ENCODE results near the gene SYNJ2. TPM values are rescaled to one million over a fixed set of nuclear protein-coding genes. Genes with fewer than 3 reads are reported as not detected.

Gene SYNJ2
- polyA plus RNA-seq, 6 donors from 2014 or later = 2.4 to 9.5 (median 4.7) TPM

DNA sequence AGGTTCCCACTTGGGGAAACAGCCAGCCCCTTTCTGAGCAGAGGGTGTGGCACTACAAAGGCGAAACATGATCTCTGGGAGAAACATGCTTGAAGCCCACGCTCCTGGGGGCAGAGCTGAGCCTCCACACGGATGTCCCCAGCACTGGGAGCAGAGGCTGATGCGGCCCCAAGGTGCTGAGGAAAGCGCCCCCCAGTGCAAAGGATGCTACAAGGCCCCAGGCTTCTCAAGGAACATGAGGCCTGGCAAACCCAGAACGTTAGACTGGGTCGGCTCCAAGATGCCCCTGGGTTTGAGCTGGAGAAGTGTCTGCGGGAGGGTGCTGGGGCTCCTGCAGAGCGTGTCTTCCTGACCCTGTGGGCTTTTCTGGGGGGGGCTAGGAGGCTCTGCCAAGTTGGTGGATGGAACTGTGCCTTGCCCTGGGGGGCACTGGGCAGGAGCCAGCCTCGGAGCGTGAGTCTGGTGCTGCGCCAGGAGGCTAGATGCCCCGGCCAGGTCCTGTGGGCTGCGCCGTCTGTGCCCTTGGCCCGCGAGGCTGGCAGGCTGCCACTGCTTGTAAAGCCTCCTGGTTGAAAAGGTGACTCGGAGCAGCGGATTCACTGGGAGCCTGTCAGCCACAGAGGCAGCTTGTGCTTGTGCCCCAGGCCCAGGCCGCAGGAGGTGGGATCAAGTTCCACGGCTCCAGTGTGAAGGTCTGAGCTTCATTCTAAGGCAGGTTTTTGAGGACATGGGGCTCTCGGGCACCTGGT is 8.1 kb downstream of the SYNJ2 start:
- peak overlapping the region in 7 of 8 donors; percentile 76 to 91 (median 87) for H3K4me3 Mint-ChIP-seq
- peaks cover 0 to 2% (median 0%) of the 10 kb centered on the region in 7 donors for H3K9me3 Mint-ChIP-seq
- DNase-seq (no peak), ATAC-seq (ENCODE audit: low read depth in 2 of 2) (no peak)
- peaks cover 15 to 23% (median 17%) of the 10 kb centered on the region in 3 donors for H3K4me1 Mint-ChIP-seq
- H3K27ac Mint-ChIP-seq = peak overlapping the region in 2 of 6 donors; percentile 62 to 88
- no peaks in the 10 kb centered on the region for H3K27me3 Mint-ChIP-seq
- no peaks in the 10 kb centered on the region for H3K36me3 Mint-ChIP-seq

GRCh38 chr6:157990321-157991066 is 8.8 kb downstream of the SYNJ2 start:
- H3K4me1 Mint-ChIP-seq = peaks cover 14 to 21% (median 15%) of the 10 kb centered on the region in 3 donors
- peak; percentile 40 for DNase-seq

GRCh38 chr6:157991067-157991432 is 9.4 kb downstream of the SYNJ2 start:
- peaks cover 0 to 2% (median 0%) of the 10 kb centered on the region in 7 donors for H3K9me3 Mint-ChIP-seq
- no peaks in the 10 kb centered on the region for H3K27me3 Mint-ChIP-seq
- H3K4me1 Mint-ChIP-seq = peaks cover 14 to 21% (median 15%) of the 10 kb centered on the region in 3 donors
- H3K36me3 Mint-ChIP-seq = no peaks in the 10 kb centered on the region
- DNase-seq (no peak), ATAC-seq (ENCODE audit: low read depth in 2 of 2) (no peak)
- H3K4me3 Mint-ChIP-seq = peak overlapping the region in 4 of 8 donors; percentile 76 to 91 (median 84)
- peak overlapping the region in 2 of 6 donors; percentile 83 to 88 for H3K27ac Mint-ChIP-seq

More at GRCh38 chr6:157990321-157991066, 8.8 kb downstream of the SYNJ2 start:
- peak; percentile 85 to 87 for ATAC-seq (ENCODE audit: low read depth in 2 of 2)
- peaks cover 0 to 2% (median 0%) of the 10 kb centered on the region in 7 donors for H3K9me3 Mint-ChIP-seq
- H3K36me3 Mint-ChIP-seq = no peaks in the 10 kb centered on the region
- H3K27ac Mint-ChIP-seq = peak overlapping the region; percentile 44 to 93 (median 86)
- peak overlapping the region in 7 of 8 donors; percentile 76 to 91 (median 87) for H3K4me3 Mint-ChIP-seq
- no peaks in the 10 kb centered on the region for H3K27me3 Mint-ChIP-seq

- DNase-seq (no peak), ATAC-seq (ENCODE audit: low read depth in 2 of 2) (no peak)
- no peaks in the 10 kb centered on the region for H3K36me3 Mint-ChIP-seq
- no peak overlapping the region for H3K27ac Mint-ChIP-seq
- H3K27me3 Mint-ChIP-seq = no peaks in the 10 kb centered on the region
- peaks cover 0 to 2% (median 0%) of the 10 kb centered on the region in 7 donors for H3K9me3 Mint-ChIP-seq
- peaks cover 14 to 24% (median 23%) of the 10 kb centered on the region in 3 donors for H3K4me1 Mint-ChIP-seq
- H3K4me3 Mint-ChIP-seq = no peak overlapping the region
Measured at GRCh38 chr6:157993076-157993475, 11.4 kb downstream of the SYNJ2 start.

- Mint-ChIP-seq H3K36me3 (no peaks in the 10 kb centered on the region), H3K27me3 (no peaks in the 10 kb centered on the region), H3K4me1 (peaks cover 16 to 24% (median 24%) of the 10 kb centered on the region in 3 donors), H3K27ac (peak overlapping the region in 1 of 6 donors; percentile 90), H3K4me3 (no peak overlapping the region), H3K9me3 (peaks cover 0 to 2% (median 0%) of the 10 kb centered on the region in 7 donors)
- DNase-seq = no peak
- ATAC-seq (ENCODE audit: low read depth in 2 of 2) = no peak
Measured at GRCh38 chr6:157994125-157994795, 12.6 kb downstream of the SYNJ2 start.

- H3K27me3 Mint-ChIP-seq = no peaks in the 10 kb centered on the region
- H3K4me3 Mint-ChIP-seq = no peak overlapping the region
- H3K36me3 Mint-ChIP-seq = no peaks in the 10 kb centered on the region
- H3K27ac Mint-ChIP-seq = no peak overlapping the region
- no peak for ATAC-seq (ENCODE audit: low read depth in 2 of 2)
- no peak for DNase-seq
- peaks cover 0 to 2% (median 0%) of the 10 kb centered on the region in 7 donors for H3K9me3 Mint-ChIP-seq
- peaks cover 12 to 19% (median 18%) of the 10 kb centered on the region in 3 donors for H3K4me1 Mint-ChIP-seq
Measured at GRCh38 chr6:157995458-157995857, 13.8 kb downstream of the SYNJ2 start.

DNA sequence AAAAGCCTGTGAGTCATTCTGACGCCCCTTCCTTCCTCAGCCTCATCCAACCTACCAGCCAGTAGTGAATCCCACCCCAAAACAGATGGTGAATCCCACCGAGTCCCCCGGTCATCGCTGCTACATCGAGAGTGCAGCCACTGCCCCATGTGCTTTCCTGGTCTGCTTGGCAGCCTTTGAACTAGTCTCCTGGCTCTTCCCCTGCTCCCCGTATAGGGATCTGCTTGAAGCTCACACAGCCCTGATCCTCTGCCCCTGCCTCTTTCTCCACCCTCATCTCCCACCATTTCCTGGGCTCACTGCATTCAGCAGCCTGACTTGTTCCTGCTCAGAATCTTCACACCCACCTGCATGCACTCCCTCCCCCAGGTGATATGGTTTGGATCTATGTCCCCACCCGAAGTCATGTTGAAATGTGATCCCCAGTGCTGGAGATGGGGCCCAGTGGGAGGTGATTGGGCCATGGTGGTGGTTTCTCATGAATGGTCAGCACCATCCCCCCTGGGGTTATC is 14.6 kb downstream of the SYNJ2 start:
- Mint-ChIP-seq H3K9me3 (peaks cover 0 to 2% (median 0%) of the 10 kb centered on the region in 7 donors), H3K4me1 (peaks cover 4 to 11% (median 10%) of the 10 kb centered on the region in 3 donors), H3K36me3 (no peaks in the 10 kb centered on the region), H3K4me3 (no peak overlapping the region), H3K27ac (peak overlapping the region in 1 of 6 donors; percentile 69), H3K27me3 (no peaks in the 10 kb centered on the region)
- no peak for DNase-seq
- ATAC-seq (ENCODE audit: low read depth in 2 of 2) = no peak

- H3K27me3 Mint-ChIP-seq = no peaks in the 10 kb centered on the region
- no peak for DNase-seq
- no peak for ATAC-seq (ENCODE audit: low read depth in 2 of 2)
- H3K4me3 Mint-ChIP-seq = no peak overlapping the region
- H3K4me1 Mint-ChIP-seq = peaks cover 7 to 11% (median 8%) of the 10 kb centered on the region in 3 donors
- H3K9me3 Mint-ChIP-seq = peaks cover 0 to 3% (median 0%) of the 10 kb centered on the region in 7 donors
- H3K27ac Mint-ChIP-seq = no peak overlapping the region
- peaks cover 0 to 5% of the 10 kb centered on the region in 2 donors for H3K36me3 Mint-ChIP-seq
Measured at GRCh38 chr6:157996918-157997702, 15.4 kb downstream of the SYNJ2 start.

DNA sequence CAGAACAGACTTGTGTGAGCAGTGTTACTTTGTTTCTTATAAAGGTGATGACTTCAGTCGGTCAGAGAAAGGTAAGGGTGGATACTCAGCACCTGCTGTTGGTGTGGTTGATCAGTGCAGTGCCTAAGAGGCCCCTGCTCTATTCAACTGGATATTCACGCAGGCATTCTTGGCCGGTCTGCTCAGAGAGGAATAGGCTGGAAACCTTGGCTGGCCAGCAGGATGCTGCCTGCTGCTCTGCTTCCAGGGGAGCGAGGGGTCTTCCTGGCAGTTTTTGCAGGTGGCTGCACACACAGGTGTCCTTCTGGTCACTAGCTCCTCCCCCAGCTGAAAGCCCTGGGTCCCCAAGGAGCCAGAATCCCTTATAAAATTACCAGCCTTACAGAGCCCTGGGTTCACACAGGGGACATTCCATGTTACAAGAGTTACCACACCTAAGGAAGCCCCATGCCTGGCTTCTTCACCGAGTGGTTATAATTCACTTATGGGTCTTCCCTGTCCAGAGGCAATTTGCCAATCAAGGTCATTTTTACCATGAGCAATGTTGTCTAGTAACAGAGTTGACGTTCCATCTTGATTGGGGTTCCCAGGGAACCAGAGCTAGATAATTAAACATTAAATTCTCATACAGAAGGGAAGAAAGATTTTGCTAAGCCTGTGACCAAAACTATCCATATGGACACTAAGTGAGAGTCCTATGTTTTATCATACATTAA is 16.4 kb downstream of the SYNJ2 start:
- H3K36me3 Mint-ChIP-seq = peaks cover 0 to 7% of the 10 kb centered on the region in 2 donors
- ATAC-seq (ENCODE audit: low read depth in 2 of 2) (no peak), DNase-seq (no peak)
- peaks cover 0 to 5% (median 0%) of the 10 kb centered on the region in 7 donors for H3K9me3 Mint-ChIP-seq
- peak overlapping the region in 1 of 6 donors; percentile 35 for H3K27ac Mint-ChIP-seq
- H3K4me1 Mint-ChIP-seq = peaks cover 7 to 11% (median 10%) of the 10 kb centered on the region in 3 donors
- no peak overlapping the region for H3K4me3 Mint-ChIP-seq
- H3K27me3 Mint-ChIP-seq = no peaks in the 10 kb centered on the region

DNA sequence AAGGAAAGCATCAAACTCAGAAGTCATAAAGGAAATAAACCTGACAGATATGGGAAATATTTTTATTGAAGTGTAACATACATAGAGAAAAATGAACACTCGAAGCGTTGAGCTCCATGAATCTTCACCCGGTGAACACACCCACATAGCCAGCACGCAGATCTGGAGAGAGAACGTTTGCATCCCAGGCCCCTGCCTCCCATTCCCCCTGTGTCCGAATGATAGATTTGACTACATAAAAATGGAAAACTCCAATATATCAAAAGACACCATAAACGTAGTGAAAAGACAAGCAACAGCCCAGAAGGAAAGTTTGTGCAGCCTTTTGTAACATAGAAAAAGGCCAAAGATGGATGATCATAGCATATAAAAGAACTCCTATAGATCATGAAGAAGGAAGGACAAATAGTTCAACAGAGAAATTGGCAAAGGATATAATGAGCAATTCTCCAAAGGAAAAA is 17.1 kb downstream of the SYNJ2 start:
- H3K4me3 Mint-ChIP-seq = no peak overlapping the region
- peaks cover 7 to 11% (median 10%) of the 10 kb centered on the region in 3 donors for H3K4me1 Mint-ChIP-seq
- peaks cover 0 to 7% of the 10 kb centered on the region in 2 donors for H3K36me3 Mint-ChIP-seq
- DNase-seq (no peak), ATAC-seq (ENCODE audit: low read depth in 2 of 2) (no peak)
- H3K27me3 Mint-ChIP-seq = no peaks in the 10 kb centered on the region
- H3K27ac Mint-ChIP-seq = peak overlapping the region in 1 of 6 donors; percentile 35
- peaks cover 0 to 5% (median 0%) of the 10 kb centered on the region in 7 donors for H3K9me3 Mint-ChIP-seq

DNA sequence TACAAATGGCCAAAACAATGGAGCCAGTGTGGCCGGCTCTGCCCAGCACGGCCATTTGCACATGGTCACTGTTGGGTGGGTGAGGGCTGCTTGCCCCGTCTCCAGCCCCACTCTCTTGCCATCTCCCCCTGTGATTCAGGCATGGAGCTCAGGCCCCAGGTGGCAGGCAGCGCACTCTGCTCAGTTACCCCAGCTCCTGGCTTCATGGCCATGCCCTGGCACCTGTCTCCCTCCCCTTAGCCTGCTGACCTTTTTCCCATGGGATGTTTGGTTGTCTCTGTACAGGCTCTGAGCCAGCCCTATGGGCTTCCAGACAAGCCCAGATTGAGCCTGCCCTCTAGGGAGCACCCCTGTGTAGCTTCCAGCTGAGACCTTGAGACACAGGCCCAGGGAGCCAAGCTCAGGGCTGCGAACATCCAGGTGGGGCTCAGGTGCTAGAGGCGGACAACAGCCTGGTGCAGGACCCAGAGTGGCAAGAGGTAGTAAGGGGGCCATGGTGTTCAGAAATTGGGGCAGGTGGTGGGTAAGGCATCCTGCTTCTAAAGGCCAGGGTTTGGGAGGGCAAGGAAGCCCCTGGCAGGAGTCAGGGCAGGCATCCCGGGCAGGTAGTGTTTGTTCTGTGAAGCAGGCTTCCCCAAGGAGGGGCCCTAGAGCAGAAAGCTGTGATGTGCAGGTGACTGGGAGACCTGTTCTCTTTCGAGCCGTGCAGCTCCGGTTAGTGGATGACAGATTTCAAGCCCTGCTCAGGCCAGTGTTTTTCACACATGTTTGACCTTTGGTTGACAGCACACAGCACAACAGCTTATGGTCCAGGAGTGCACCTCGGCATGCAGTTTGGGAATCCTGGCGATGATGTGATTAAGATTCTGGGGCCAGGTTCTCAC is 17.7 kb downstream of the SYNJ2 start:
- H3K4me1 Mint-ChIP-seq = peaks cover 4 to 11% (median 10%) of the 10 kb centered on the region in 3 donors
- peaks cover 0 to 7% of the 10 kb centered on the region in 2 donors for H3K36me3 Mint-ChIP-seq
- no peaks in the 10 kb centered on the region for H3K27me3 Mint-ChIP-seq
- DNase-seq (no peak), ATAC-seq (ENCODE audit: low read depth in 2 of 2) (no peak)
- peak overlapping the region in 1 of 8 donors; percentile 32 for H3K4me3 Mint-ChIP-seq
- peaks cover 0 to 5% (median 0%) of the 10 kb centered on the region in 7 donors for H3K9me3 Mint-ChIP-seq
- peak overlapping the region in 2 of 6 donors; percentile 33 to 81 for H3K27ac Mint-ChIP-seq

Data from naive B cell (primary cell).